GM23248 (cell line): ENCODE measurements around the gene MLN.

Experiments used
- EZH2 ChIP-seq: fragments of 200-600 bp; sonication (generic); IDR thresholded peaks from 2 replicates; pipeline ENCODE4 v1.6.1; 2018; ENCODE audit warnings: antibody characterized with exemption, mild to moderate bottlenecking; ENCODE audit not compliant: insufficient read depth, poor library complexity, severe bottlenecking
- EZH2phosphoT487 ChIP-seq: fragments of 200-600 bp; sonication (generic); IDR thresholded peaks from 2 replicates; pipeline ENCODE4 v1.6.1; 2018; ENCODE audit warnings: antibody characterized with exemption, moderate library complexity, mild to moderate bottlenecking, low read depth; ENCODE audit not compliant: insufficient read depth

DNA sequence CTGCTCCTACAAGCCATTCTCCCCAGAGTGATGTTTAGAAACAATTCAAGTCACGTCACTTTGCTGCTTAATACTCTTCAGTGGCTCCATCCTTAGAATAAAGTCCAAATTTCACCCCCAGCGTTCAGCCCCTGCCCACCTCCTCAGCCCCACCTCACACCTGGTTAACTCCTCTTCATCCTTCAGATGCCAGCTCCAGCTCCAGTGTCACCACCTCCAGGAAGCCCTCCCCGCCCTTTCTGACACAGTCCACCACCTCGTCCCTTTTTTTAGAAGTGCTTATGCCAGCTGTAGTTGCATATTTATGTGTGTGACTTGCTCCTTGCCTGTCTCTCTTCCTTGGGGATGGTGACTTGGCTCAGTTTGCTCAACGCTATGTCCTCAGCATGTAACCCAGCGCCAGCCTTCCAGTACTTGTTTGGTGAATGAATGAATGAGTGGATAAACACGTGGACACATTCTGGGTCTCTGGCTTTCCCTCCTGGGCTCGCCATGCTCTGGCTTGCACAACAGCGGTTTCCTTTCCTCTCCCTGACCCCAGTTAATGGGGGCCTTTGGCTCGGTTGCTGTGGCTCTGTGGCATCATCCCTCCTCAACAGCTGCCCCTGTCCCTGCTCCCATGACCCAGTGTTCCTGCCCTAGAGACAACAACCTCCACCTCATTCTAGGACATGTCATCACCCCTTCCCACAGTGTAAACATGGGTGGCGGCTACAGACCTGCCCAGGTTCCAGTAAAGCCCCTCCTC is 53.4 kb downstream of the MLN start:
- TF ChIP-seq EZH2phosphoT487 (no peak), EZH2 (no peak)
